Endothelial cell of umbilical vein (primary cell): ENCODE data around the gene DENND1A.

Source experiments
- EZH2 ChIP-seq: IDR thresholded peaks from 2 replicates; pipeline ENCODE4 v1.6.1; 2012; ENCODE audit warnings: borderline replicate concordance, low read depth, mild to moderate bottlenecking, moderate library complexity, low read length, inconsistent platforms; ENCODE audit not compliant: severe bottlenecking
- FOS ChIP-seq: IDR thresholded peaks from 2 replicates; pipeline ENCODE4 v1.6.1; 2011; ENCODE audit warnings: mild to moderate bottlenecking, low read length, moderate library complexity, borderline replicate concordance; ENCODE audit not compliant: insufficient read depth
- MYC ChIP-seq: IDR thresholded peaks from one replicate; pipeline ENCODE4 v1.6.1; 2011; ENCODE audit warnings: mild to moderate bottlenecking, low read depth, low read length
- POLR2A ChIP-seq: IDR thresholded peaks from 2 replicates; pipeline ENCODE4 v1.6.1; 2012; ENCODE audit warnings: low read depth, mild to moderate bottlenecking, control low read depth, low read length
- POLR2AphosphoS5 ChIP-seq: IDR thresholded peaks from 2 replicates; pipeline ENCODE4 v1.6.1; 2012; ENCODE audit warnings: low read depth, mild to moderate bottlenecking, control low read depth, low read length, moderate library complexity; ENCODE audit not compliant: insufficient read depth
- TF ChIP-seq, protein P1 (sequence below), 2 donors: IDR thresholded peaks; 1 replicate in 1 of 2; 2 replicates in 1 of 2; pipeline ENCODE4 v1.5.1; 2011; ENCODE audit warnings: low read length in 2 of 2, mild to moderate bottlenecking in 2 of 2, moderate library complexity in 2 of 2, control low read depth in 1 of 2, inconsistent platforms in 1 of 2, low read depth in 1 of 2; ENCODE audit not compliant: insufficient read depth in 1 of 2; ENCODE audit errors: extremely low read depth in 1 of 2
- TF ChIP-seq, protein P2 (sequence below): IDR thresholded peaks from 2 replicates; pipeline ENCODE4 v1.6.1; 2011; ENCODE audit not compliant: insufficient read depth, insufficient read length

DNA sequence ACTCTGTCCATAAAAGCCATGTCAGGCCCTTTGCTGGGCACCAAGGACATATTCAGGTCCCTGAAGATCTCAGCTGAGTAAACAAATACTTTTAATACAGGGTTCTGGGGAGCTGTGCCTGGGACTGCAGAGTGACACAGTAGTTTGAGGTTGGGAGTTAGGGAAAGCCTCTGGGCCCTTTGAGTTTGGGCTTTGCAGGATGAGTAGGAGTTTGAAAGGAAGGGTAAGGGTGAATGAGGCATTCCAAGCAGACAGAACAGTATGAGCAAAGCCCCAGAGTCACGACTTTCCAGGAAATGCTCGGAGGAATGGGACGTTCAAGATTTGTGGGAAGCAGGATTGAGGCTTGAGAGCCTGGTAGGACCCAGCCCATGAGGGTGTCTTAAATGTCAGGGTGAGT, 560.6 kb downstream of the DENND1A start:
- TF ChIP-seq, protein P1, sequence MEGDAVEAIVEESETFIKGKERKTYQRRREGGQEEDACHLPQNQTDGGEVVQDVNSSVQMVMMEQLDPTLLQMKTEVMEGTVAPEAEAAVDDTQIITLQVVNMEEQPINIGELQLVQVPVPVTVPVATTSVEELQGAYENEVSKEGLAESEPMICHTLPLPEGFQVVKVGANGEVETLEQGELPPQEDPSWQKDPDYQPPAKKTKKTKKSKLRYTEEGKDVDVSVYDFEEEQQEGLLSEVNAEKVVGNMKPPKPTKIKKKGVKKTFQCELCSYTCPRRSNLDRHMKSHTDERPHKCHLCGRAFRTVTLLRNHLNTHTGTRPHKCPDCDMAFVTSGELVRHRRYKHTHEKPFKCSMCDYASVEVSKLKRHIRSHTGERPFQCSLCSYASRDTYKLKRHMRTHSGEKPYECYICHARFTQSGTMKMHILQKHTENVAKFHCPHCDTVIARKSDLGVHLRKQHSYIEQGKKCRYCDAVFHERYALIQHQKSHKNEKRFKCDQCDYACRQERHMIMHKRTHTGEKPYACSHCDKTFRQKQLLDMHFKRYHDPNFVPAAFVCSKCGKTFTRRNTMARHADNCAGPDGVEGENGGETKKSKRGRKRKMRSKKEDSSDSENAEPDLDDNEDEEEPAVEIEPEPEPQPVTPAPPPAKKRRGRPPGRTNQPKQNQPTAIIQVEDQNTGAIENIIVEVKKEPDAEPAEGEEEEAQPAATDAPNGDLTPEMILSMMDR (IDR thresholded peaks at IDR 0.05; ENCODE audit: extremely low read depth in 1 of 2, insufficient read depth in 1 of 2, low read depth in 1 of 2, low read length in 2 of 2) = no peak
- TF ChIP-seq POLR2AphosphoS5 = no peak
- no peak for TF ChIP-seq EZH2
- TF ChIP-seq, protein P2, sequence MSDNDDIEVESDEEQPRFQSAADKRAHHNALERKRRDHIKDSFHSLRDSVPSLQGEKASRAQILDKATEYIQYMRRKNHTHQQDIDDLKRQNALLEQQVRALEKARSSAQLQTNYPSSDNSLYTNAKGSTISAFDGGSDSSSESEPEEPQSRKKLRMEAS = no peak
- TF ChIP-seq MYC = no peak
- TF ChIP-seq POLR2A = no peak
- TF ChIP-seq FOS = no peak
